Activated CD4-positive, alpha-beta T cell treated with anti-CD3 and anti-CD28 coated beads, Interleukin-2, Interleukin-6, amounts not matched to agents 100 ng/mL and 50 ng/mL, durations not matched to agents 16 hours and 8 hours (primary cell): ENCODE measurements around the gene CELSR2.
"Not testable (repeated sequence)": the region's sequence is repeated elsewhere in the genome, so short reads cannot be mapped to it uniquely, and the experiment has no call there.

Source experiments
- DNase-seq: peaks from one replicate; pipeline ENCODE4 v3.0.0-alpha.2; 2020

The CELSR2 gene

GRCh38 chr1:109282952-109283747 is 33.8 kb downstream of the CELSR2 start, which contains the start of gene PSRC1:
Gene PSRC1, minus strand, starts transcription at chr1:109283145.
- DNase-seq: peak; percentile 94

GRCh38 chr1:109283748-109284600 is 34.6 kb downstream of the CELSR2 start:
- no peak for DNase-seq

- DNase-seq: not testable (repeated sequence)
These were observed 37.4 kb downstream of the CELSR2 start for GRCh38 chr1:109286762-109287161.

GRCh38 chr1:109290137-109290536 is 40.8 kb downstream of the CELSR2 start:
- DNase-seq: no peak

GRCh38 chr1:109290998-109291397 is 41.7 kb downstream of the CELSR2 start:
- DNase-seq: no peak

GRCh38 chr1:109292364-109292763 is 43.0 kb downstream of the CELSR2 start:
- no peak for DNase-seq

- DNase-seq: no peak
These were observed 43.7 kb downstream of the CELSR2 start for GRCh38 chr1:109293026-109293425.

GRCh38 chr1:109294481-109294880 is 45.1 kb downstream of the CELSR2 start:
- DNase-seq: no peak

GRCh38 chr1:109295712-109296415 is 46.5 kb downstream of the CELSR2 start:
- no peak for DNase-seq

- no peak for DNase-seq
These were observed 47.4 kb downstream of the CELSR2 start for GRCh38 chr1:109296782-109297181.

GRCh38 chr1:109298666-109299557 is 49.6 kb downstream of the CELSR2 start:
- no peak for DNase-seq

GRCh38 chr1:109299558-109300343 is 50.4 kb downstream of the CELSR2 start:
- DNase-seq: no peak

GRCh38 chr1:109300650-109301151 is 51.4 kb downstream of the CELSR2 start:
- no peak for DNase-seq

- DNase-seq: no peak
These were observed 52.5 kb downstream of the CELSR2 start for GRCh38 chr1:109301874-109302273.

- DNase-seq: no peak
These were observed 55.0 kb downstream of the CELSR2 start for GRCh38 chr1:109304226-109304920.

- not testable (repeated sequence) for DNase-seq
These were observed 56.7 kb downstream of the CELSR2 start for GRCh38 chr1:109305991-109306390.

GRCh38 chr1:109306832-109307273 is 57.5 kb downstream of the CELSR2 start, which contains the start of gene MYBPHL:
Gene MYBPHL, minus strand, starts transcription at chr1:109307011. Its CDS starts 20 bp downstream, at chr1:109306991.
- no peak for DNase-seq

GRCh38 chr1:109307274-109308021 is 58.1 kb downstream of the CELSR2 start:
- DNase-seq: no peak

- no peak for DNase-seq
These were observed 60.0 kb downstream of the CELSR2 start for GRCh38 chr1:109309347-109309746.
